Activated gamma-delta T cell (primary cell): ENCODE results near the gene NBPF14.
"Not testable (repeated sequence)": the region's sequence is repeated elsewhere in the genome, so short reads cannot be mapped to it uniquely, and the experiment has no call there.

Experiments
- DNase-seq: peaks from one replicate; lab custom pipeline; 2025; lab: John Stamatoyannopoulos, UW
- total RNA-seq, 2 donors: gene quantifications; one replicate each; lab custom pipeline; 2026; lab: John Stamatoyannopoulos, UW

The NBPF14 gene
- total RNA-seq, result 11.6 to 13.0 reads per million in 2 donors

DNA sequence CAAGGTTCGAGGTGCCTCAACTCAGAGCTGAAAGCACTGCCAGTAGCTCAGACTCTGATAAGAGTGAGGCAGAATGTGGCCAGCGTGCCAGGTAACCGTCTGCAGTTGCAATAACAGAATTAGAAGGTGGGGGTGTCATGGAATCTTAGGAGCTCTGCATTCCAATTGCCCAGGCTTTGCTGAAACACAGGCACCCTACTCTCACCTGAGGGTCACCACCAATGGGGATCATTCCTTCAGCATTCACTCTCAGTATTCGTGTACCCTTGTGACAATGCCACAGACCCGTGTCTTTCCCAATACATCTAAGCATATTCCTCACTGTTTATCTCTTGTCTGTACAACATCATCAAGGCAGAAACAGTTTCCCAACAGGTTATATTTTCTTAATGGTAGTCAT, at the start of gene NBPF14:
NBPF14 (minus strand) TSS at position 101 of the 400 bp plus-strand sequence. CDS start 294 bp downstream, outside the sequence.
- not testable (repeated sequence) for DNase-seq

GRCh38 chr1:148625451-148625850, 29.6 kb upstream of the NBPF14 start:
- DNase-seq, result not testable (repeated sequence)

GRCh38 chr1:148618216-148618615, 22.4 kb upstream of the NBPF14 start:
- DNase-seq, result not testable (repeated sequence)

DNA sequence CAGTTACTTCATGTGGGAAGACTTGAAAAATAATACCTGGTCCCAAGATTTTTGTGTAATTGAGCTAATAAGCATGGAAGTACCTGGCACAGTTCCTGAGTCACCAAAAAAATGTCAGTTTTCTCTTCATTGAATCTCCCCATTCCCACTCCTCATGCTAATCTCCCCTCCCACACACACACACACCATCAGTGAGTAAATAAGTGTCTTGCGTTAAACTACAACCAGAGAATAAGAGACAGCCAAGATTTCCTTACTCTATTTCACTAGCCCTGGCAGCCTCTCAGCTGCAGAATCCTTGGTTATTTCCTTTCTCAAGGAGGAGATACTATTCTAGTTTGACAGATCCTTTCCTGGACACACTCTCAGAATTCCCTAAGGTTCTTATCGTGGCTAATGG, 9.5 kb upstream of the NBPF14 start:
- not testable (repeated sequence) for DNase-seq

DNA sequence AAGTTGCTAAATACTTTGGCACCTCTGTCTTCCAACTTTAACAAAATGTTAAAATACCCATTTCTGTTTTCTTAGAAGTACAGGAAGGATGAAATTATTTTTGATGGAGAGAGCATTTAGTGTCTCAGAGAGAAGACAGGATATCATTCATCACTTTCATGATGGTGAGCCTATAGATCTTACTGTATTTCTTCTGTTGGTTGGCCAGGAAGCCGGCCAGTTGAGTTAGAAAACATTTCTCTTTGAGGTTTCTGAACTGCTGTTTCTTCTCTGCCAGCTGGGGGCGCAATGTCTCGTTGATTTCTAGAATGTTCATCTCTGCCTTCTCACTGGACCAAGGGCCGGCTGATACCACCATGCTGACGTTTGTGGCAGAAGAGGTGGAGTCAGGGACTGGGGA, 451 bp downstream of the NBPF14 start:
- DNase-seq, result not testable (repeated sequence)

- DNase-seq, result not testable (repeated sequence)
Observed at GRCh38 chr1:148591098-148591497, 4.7 kb downstream of the NBPF14 start.

GRCh38 chr1:148532158-148532557, 63.7 kb downstream of the NBPF14 start:
- DNase-seq, result not testable (repeated sequence)

GRCh38 chr1:148529101-148529567, 66.7 kb downstream of the NBPF14 start:
- DNase-seq, result not testable (repeated sequence)

DNA sequence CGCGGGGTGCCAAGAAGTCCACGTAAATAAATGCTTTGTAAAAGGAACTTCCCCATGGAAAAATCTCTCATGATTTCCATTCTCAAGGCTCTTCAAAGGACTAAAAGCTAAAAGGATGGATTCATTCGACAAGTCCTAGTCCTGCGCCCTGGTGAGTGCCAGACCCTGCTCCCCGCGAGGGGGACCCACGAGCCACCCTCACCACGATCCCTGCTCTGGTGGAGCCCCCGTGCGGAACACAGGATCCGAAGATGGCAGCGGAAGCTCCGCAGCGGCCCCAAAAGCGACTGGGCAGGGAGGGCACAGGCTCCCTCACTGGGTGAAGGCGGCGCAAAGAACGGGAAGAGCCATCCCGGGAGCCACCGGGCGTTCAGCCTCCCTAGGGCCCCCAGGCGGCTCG, 67.2 kb downstream of the NBPF14 start:
- DNase-seq, result not testable (repeated sequence)

DNA sequence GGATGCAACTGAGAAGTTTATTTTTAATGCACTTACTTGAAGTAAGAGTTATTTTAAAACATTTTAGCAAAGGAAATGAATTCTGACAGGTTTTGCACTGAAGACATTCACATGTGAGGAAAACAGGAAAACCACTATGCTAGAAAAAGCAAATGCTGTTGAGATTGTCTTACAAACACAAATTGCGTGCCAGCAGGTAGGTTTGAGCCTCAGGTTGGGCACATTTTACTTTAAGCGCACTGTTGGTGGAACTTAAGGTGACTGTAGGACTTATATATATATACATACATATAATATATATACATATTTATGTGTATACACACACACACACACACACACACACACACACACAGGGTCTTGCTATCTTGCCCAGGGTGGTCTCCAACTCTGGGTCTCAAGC, 69.2 kb downstream of the NBPF14 start:
- DNase-seq, result not testable (repeated sequence)

GRCh38 chr1:148523205-148524144, 72.3 kb downstream of the NBPF14 start:
- not testable (repeated sequence) for DNase-seq

DNA sequence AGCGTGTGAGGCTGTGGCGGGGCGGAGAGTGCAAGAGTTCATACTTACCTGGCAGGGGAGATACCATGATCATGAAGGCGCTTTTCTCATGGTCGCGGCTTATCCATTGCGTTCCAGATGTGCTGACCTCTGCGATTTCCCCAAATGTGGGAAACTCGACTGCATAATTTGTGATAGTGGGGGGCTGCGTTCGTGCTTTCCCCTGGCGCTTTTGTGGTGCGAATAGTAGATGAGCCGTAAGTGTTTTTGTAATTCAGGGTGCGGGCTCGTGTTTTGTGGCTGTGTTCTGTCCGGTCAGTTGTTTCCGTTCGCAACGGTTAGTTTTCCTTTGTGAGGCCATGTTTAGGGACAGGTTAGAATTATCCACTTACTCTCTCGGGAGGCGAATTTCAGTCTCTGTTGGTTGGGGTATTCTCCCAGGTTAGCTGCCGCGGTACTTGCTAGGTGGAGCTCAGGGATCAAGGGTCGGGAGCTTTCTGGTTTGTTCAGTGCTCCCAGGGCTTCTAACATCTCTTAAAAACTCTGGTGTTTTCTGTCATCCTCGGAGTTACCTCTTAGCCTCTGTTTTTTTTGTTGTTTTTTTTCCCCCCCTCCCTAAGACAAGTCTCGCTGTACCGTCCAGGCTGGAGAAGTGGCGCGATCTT, 73.1 kb downstream of the NBPF14 start:
- DNase-seq, result not testable (repeated sequence)

- DNase-seq, result peak; percentile 60
Observed at GRCh38 chr1:148522072-148522471, 73.7 kb downstream of the NBPF14 start.

GRCh38 chr1:148514310-148514709, 81.5 kb downstream of the NBPF14 start:
- not testable (repeated sequence) for DNase-seq

GRCh38 chr1:148512571-148513184, 83.1 kb downstream of the NBPF14 start:
- DNase-seq, result not testable (repeated sequence)

DNA sequence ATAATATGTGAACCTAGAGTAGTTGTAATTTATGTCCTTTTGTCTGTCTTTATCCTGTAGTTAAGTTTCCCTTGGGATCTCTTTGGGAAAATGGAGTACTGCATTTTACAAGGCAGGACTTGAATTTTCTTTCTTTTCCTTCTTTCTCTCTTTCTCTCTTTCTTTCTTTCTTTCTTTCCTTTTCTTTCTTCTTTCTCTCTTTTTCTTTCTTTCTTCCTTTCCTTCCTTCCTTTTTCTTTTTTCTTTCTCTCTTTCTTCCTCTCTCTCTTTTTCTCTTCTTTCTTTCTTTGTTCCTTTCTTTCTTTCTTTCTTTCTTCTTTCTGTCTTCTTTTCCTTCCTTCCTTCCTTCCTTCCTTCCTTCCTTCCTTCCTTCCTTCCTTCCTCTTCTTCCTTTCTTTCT, 101.9 kb downstream of the NBPF14 start:
- not testable (repeated sequence) for DNase-seq

- not testable (repeated sequence) for DNase-seq
Observed at GRCh38 chr1:148483029-148483428, 112.8 kb downstream of the NBPF14 start, which contains the start of gene PPIAL4G. TSS of gene PPIAL4G (minus strand) at chr1:148483302. CDS start at chr1:148483252, 50 bp downstream.
